Neural cell (in vitro differentiated cells): ENCODE results near the gene RNLS.

Experiments
- CTCF ChIP-seq: fragments of 450-650 bp; IDR thresholded peaks from 2 replicates; pipeline ENCODE4 v1.5.1; 2014; ENCODE audit warnings: antibody characterized with exemption, mild to moderate bottlenecking, moderate library complexity; ENCODE audit not compliant: poor library complexity, severe bottlenecking
- EP300 ChIP-seq: fragments of 450-650 bp; conservative IDR thresholded peaks from 2 replicates; pipeline ENCODE4 v1.6.1; 2014; ENCODE audit warnings: antibody characterized with exemption, mild to moderate bottlenecking, moderate library complexity; ENCODE audit not compliant: poor library complexity, severe bottlenecking
- EZH2 ChIP-seq: fragments of 200-600, 300-800 bp; shearing (Covaris generic), sonication (generic); IDR thresholded peaks from 2 replicates; pipeline ENCODE4 v1.6.1; 2014; ENCODE audit warnings: antibody characterized with exemption, low read length, borderline replicate concordance, mild to moderate bottlenecking; ENCODE audit not compliant: insufficient read depth, poor library complexity, severe bottlenecking
- MXI1 ChIP-seq: fragments of 450-650 bp; conservative IDR thresholded peaks from 2 replicates; pipeline ENCODE4 v1.6.1; 2014; ENCODE audit warnings: antibody characterized with exemption, mild to moderate bottlenecking; ENCODE audit not compliant: poor library complexity, severe bottlenecking
- POLR2AphosphoS5 ChIP-seq: IDR thresholded peaks from 2 replicates; pipeline ENCODE4 v1.6.1; 2012
- RAD21 ChIP-seq: fragments of 450-650 bp; conservative IDR thresholded peaks from 2 replicates; pipeline ENCODE4 v1.6.1; 2014; ENCODE audit warnings: antibody characterized with exemption, mild to moderate bottlenecking, moderate library complexity
- REST ChIP-seq: IDR thresholded peaks from 2 replicates; pipeline ENCODE4 v1.6.1; 2012; ENCODE audit warnings: borderline replicate concordance
- SMC3 ChIP-seq: fragments of 450-650 bp; conservative IDR thresholded peaks from 2 replicates; pipeline ENCODE4 v1.6.1; 2014; ENCODE audit warnings: antibody characterized with exemption, mild to moderate bottlenecking, moderate library complexity; ENCODE audit not compliant: poor library complexity
- TAF1 ChIP-seq: IDR thresholded peaks from 2 replicates; pipeline ENCODE4 v1.6.1; 2012; ENCODE audit warnings: low read depth

- TF ChIP-seq REST (no peak), CTCF (no peak), EZH2 (no peak), EP300 (no peak), MXI1 (no peak), POLR2AphosphoS5 (no peak), SMC3 (no peak), TAF1 (no peak), RAD21 (no peak)
Measured at GRCh38 chr10:88372881-88373592, 210.1 kb downstream of the RNLS start.
